Stimulated activated CD8-positive, alpha-beta memory T cell treated with anti-CD3 and anti-CD28 coated beads, Interleukin-4, amount 100 ng/mL, for 1 hour (primary cell): ENCODE data around the gene SMG6.
"Not testable (repeated sequence)": the region's sequence is repeated elsewhere in the genome, so short reads cannot be mapped to it uniquely, and the experiment has no call there.

Experiments used
- DNase-seq, 2 donors: peaks; one replicate each; pipeline ENCODE4 v3.0.0-alpha.2; 2020; ENCODE audit warnings: low read depth in 2 of 2, low spot score in 1 of 2

Gene SMG6

DNA sequence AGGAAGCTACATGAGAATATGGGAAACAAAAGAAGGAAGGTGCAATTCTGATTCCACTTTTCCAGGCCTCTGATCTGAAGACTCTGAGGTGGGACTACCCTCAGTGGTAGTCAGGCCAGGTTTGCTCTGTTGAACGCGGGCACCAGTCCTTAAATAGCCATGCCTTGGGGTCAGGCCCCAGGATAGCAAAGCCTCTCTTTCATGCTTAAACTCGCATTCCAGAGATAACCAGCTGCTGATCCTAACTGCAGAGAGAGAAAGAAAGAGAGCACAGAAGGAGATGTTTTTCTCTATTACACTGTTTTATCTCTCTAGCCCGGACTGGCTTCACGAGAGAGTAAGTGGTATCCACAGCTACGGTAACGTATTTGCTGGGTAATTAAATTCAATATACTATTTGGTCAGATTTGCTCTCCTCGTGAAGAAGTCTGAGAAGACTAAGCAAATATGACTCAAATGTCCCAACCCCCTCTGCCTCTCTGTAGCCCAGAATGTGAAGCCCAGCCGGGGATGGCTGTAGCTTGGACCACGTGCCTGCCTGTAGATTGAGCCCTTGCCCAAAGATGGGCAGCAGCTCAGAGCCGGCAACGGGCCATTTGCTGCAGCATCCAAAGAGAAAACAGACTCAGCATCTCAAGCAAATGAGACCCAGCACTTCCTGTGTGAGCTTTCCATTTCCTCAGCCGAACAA lies 122.2 kb downstream of the SMG6 start:
- DNase-seq = no peak

DNA sequence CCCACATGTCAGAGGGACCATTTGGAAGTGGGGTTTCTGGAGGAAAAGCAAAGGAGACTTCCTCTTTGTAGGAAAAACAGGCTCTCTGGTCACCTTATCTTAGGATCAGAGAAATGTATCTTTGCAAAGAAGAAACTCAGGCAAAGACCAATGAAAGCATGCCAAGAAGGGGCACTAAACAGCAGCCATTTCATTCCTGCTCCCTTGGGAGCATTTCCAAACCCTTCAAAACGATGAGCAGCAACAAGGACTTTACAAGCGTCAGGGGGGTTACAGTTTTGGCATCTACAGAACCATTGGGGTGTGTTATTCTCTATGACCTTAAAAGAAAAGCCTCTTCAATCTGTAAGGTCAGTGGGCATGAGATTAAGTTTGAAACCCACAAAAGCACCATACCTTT lies 122.8 kb downstream of the SMG6 start:
- DNase-seq = no peak

DNA sequence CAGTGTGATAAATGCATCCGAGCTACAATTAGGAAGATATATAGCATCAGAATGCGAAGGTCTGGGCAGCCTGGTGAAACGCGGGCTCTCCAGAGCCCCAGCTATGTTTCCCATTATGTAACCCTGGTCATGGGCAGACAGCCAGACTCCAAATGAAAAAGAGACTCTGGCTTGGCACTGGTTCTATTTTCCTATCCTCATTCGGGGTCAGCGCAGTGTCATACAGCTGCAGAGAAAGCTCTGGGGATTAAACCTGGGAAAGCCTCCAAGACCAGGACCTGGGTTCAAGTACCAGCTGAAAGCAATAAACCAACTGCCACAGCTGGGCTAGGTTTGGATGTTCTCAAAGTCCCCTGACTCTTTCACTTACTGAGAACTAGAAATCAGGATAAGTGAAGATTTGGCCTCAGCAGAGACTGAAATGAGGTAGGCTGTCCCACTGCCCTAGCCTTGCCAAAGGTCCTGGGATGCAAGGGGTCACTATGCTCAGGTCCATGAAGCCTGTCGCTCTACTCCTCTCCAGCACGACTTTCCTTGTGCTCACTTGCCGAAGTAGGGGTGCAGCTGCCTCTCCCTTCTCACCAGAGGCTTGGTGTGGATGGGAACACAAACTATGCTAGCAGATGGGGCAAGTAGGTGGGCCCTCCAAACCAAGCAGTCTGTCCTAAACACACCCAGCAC lies 123.8 kb downstream of the SMG6 start:
- no peak for DNase-seq

DNA sequence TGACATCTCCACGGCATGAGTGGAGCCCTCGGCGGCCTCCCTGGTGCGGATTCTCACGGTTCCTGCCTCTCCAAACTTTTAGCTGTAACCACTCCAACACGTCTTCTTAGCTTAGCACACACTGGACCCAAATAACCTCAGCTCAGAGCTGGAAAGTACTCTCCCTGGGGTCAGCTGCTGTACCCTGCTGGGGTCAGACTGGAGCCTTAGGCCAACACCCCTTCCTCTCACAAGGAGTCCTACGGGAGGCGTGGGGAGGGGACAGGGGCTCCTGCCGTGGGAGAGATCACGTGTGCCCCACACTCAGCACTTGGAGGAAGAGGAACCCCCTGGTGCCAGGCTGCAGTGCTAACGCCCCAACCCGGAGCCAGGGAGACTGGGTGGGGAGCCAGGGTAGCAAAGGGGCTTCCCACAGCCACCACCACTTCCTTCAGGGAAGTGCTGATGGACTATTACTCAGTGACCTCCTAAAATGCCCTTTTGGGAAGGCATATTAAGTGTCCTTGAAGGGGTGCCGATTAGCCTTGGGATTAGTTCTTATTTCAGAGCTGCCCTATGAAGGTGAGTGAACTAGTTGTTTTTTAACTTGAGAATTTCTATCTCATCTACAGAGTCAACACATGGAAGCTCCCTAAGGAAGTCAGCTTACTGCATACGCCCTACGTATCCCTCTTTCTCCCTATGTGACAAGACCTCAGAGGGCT lies 124.6 kb downstream of the SMG6 start:
- no peak for DNase-seq

DNA sequence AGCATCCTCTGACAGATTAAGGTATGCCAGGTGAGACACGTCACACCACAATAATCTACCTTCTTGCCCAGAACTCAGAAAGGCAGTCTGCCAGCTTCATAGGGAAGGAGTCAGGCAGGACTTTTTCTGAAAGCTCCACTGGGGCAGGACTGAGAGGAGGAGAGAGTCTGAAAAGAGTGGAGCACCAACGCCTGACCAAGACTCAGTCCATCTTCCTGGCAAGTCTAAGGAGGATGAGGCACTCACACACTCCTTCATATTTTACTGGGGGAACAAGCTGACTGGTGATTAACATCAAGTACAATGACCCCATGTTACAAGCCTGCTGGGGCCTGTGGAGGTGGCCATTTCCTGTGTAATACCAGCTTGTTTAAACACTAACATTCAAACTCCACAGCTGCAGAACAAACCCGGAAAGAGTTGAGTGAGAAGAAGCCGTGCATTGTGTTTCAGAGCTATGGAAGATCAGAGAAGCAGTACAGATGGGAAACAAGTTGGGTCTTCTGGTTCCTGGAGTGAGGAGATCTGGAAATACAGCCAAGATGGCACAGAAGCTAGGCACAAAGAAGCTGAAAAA lies 126.3 kb downstream of the SMG6 start:
- no peak for DNase-seq

DNA sequence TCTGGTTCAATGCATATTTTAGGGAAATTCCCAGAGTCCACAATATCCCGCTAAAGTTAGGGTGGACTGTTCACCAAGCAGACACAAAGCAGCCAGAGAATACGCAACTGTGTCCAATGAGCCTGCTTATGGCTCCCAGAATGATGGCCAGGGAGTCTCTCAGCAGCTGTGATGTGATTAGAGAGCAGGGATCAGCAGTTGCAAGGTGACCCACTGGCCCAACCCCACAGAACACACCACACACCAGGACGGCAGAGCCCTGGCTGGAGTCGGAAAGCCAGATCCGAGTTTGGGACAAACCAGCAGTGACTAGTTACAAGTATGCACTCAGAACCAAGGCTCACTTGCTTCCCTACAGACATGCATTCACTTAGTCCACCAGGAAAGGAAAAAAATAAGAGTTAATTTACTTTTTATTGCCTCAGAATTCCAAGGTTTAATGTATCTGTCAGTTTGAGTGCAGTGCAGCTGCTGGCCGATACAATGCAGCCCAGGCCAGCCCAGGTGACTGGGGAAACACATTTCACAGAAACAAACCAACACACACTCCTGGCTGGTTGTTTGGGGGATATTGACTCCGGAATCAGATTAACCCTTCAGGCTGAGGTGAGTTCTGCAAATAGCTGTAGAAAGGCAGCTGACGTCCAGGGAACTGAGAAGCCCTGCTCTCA lies 127.0 kb downstream of the SMG6 start:
- no peak for DNase-seq

DNA sequence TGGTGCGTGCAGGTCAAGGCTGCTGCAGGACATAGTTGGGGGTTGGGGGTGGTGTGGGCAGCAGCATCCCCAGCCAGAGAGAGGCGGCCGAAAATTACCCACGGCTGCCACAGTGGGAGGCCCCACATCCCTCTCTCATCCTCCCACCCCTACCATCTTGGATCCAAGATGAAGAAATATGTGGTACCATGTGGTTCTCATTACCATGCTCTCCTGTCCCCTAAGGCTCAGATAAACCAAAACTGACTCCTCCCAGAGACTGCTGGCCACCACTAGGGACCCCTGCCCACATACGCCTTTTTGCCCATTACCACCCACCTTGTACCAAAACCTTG lies 128.3 kb downstream of the SMG6 start:
- no peak for DNase-seq

DNA sequence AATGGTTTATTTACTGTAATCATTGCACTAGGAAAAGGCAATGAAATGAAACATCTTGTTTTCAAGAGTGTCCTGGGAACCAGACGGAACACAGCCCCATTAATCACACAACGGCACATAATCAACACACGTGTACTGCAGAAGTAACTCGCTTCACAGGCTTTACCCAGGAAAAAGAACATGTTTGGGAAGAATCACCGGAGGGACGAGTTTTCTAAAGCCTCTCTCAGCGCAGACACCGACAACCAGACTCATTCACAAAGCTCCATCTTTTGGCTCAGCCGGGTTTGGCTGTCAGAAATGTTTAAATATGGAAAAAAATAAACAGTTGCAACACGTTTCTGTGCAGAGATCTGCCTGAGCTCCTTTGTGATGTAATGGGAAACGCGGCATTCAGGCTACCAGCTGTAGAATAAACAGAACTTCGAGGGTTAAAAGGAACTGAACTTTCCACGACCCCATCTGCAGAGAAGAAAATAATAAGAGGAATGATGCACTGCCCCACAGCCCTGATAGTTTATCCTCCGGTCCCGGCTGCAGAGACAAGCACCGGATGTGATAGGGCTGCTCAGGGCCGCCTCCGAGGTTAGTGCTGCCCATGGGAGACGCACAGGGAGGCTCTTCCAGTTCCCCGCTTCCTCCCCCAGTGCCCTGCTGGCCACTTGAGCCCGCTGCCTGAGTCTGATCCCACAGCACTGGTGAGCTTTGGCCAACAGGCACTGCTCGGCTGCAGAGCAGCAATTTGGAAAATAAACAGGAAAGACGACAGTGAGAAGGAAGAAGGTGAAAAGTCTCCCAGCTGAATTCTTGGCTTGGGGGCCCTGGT lies 128.9 kb downstream of the SMG6 start:
- DNase-seq = no peak

DNA sequence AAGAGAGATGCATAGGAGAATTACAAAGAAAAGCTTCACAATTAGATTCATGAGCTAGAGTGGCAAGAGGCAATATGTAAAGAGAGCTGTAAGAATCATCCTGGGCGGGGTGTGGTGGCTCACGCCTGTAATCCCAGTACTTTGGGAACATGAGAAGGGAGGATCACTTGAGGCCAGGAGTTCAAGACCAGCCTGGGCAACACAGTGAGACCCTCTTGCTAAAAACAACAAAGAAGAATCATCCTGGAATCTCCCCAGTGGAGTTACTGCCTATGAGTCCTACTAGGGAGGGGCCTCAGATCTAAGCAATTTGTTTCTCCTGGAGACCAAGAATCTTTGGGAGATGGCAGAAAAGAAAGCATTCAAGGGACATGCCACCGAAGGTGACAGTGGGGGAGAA lies 129.6 kb downstream of the SMG6 start:
- DNase-seq = no peak

DNA sequence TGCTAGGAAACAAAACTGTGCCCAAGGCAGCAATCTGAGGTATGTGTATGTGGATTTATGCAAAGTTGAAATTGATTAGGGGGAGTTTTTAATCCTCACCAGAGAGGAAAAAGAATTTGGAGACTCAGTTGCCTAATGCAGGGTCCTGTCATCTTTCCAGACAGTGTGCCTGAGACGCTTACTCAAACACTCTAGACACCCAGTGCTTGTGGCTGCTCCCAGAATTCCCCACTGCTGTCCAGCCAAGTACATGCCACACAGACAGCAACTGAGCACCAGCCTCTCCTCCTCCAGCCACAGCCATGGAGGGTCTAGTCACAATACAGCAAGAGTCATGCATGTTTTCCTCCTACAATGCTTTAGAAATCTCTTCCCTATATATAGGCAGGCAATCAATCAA lies 130.6 kb downstream of the SMG6 start:
- no peak for DNase-seq

DNA sequence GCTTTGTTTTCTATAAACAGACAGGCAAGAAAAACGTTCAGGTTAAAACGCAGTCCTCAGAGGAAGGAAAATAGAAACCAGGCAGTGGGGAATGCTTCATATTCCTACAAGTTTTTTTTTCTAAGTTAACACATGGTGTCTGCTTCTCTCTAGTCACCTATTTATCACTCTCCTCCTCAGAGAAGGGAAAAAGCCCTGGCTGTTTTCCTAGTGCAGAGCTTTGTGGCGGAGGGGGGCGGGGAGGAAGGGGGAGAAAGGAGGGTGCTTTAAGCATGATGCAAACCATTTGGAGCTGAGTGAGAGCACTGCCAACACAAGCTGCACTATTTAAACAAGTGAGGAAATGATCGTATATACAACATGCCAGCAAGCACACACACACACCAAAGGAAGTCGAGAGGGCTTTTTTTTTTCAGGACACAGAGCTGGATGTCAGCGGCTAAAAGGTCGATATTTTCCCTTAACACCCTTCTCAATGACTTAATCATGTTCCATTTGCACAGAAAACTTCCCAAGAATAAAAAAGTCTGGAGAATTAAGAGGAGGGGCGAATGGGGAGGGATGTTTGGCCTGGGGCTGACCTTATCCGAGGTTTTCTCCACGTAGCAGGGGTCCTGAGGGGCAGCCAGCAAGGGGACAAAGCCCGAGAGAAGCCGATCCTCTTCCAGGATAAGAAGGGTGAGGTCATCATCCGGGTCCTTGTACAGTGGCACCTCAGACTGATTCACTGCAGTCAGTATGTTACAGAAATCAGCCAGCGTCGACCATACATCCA lies 131.3 kb downstream of the SMG6 start:
- DNase-seq = no peak

DNA sequence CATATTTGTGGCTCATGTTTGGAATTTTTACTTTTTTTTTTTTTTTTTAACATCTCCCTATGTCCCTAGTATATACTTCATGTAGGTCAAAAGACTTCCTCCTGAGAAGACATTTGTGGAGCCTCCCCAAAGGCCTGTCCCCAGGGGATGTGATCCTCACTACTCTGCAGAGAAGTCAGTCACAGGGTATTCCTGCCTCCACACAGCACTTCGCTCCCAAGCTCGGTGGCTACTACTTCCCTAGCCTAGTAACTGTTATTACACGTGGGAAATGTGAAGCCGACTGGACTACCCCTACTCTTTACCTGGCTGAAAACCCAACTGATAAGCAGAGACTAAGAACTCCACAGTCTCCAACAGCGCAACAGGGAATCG lies 131.9 kb downstream of the SMG6 start:
- no peak for DNase-seq

DNA sequence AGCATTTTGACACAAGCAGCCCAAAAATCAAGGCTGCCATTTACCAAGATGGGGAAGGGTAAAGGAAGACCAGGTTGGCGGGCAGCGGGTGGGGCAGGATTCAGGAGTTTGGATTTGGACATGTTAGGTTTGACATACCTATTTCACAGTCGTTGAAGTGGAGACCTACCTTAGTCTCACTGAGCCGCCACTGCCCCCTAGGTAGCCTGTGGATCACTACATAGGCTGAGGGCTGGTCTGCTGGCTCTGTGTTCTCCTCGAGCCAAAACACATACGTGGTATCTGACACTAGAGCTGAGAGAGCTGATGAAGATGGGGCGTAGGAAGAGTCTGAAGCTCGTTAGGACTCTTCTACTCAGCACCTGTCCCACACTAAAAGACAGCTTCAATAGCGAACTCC lies 133.6 kb downstream of the SMG6 start:
- no peak for DNase-seq

DNA sequence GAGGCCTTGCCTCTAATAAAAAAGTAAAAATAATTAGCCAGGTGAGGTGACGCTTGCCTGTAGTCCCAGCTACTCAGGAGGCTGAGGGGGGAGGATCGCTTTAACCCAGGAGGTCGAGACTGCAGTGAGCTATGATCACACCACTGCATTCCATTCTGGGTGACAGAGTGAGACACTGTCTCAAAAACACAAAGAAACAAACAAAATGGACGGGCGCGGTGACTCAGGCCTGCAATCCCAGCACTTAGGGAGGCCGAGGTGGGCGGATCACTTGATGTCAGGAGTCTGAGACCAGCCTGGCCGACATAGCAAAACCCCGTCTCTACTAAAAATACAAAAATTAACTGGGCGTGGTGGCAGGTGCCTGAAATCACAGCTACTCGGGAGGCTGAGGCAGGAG lies 137.9 kb downstream of the SMG6 start:
- DNase-seq = not testable (repeated sequence)

DNA sequence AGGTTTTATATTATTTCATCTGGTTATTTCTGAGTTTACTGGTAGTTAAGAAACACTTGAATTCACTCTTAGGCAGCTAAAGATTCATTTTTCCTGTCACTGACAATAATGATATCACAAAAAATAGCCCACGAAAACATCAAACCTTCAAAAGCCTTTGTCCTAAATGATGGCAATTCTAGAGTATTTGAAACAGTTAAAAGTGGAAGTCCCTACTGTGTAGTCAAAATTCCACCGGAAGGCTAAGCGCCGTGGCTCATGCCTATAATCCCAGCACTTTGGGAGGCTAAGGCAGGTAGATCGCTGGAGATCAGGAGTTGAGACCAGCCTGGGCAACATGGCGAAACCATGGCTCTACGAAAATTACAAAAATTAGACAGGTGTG lies 145.2 kb downstream of the SMG6 start:
- DNase-seq = no peak

DNA sequence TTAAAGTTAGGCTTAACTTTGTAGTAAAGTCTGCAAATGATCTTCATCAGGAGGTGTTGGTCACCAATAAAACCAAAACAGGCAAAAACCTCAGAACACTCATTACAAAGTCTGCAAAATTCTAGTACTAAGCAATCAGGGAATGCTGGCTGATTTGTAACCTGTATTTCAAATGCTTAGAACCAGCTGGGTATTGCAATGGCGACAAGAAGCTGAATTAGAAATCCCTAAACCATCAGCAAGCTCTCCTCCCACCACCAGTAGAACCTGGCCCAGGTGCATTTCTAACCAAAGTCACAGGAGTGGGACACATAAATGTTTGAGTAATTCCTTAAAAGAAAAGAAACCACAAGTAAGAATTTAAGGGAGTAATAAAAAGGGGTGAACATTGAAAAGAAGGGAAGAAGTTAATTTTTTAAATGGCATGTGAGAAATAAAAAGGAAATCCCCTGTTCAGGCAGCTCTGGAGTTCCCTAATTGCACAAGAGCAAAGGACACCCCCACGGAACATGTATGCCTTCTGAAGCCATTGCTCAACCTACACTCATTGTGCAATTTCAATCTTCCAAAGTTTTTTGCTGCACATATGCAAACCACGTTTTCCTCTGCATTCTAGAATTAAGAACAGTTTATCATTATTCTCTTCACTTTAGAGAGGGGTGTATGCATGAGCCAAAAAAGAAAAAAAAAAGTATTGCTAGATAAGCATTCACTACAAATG lies 145.8 kb downstream of the SMG6 start:
- no peak for DNase-seq

DNA sequence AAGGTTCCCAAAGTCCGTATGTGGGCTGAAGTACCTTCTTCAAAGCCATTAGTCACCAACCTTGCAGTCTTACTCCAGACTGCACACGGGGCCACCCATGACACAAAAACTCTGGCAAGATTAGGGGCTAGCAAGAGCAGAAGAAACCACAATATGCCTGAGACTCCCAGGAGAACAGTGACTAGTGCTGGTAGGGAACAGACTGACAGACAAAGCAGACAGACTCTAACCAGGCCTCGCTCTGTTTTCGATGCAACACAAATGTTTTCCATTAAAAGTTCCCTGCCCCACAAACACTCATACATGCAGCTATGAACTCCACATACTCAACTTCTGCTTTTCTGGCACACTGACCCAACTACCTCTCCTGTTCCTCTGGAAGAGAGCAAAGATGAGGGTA lies 146.5 kb downstream of the SMG6 start:
- DNase-seq = no peak

DNA sequence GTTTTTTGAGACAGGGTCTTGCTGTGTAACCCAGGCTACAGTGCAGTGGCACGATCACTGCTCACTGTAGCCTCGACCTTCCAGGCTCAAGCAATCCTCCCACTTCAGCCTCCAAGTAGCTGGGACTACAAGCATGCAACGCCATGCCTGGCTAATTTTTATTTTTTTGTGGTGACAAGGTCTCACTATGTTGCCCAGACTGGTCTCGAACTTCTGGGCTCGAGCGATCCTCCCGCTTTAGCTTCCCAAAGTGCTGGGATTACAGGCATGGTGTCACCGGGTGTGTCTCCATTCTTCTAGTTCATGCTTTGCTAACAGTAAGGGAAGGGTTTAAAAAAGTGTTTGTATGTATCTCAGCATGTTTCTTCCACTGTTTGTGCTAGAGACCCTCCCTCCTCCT lies 146.9 kb downstream of the SMG6 start:
- DNase-seq = no peak

DNA sequence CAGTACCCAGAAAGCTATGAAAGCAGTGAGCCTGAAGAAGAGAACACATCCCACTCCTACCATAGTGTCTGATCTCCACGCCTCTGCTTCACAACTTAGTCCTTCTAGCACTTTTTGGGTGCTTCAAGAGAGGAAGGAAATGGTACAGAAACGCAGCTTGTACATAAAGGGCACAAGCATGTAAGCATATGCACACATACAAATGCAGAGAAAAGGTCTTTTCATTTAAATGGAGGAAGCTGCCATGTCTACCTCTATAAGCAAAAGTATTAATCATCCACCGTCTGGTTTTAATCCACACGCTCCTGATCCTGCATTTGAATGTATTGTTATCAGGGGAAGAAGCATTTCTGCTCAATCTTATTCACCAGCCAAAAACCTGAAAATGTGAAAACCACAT lies 148.0 kb downstream of the SMG6 start:
- no peak for DNase-seq
